ENCODE measurements around the gene NIPBL. TPM values are rescaled to one million over a fixed set of nuclear protein-coding genes. Genes with fewer than 3 reads are reported as not detected.

NIPBL gene, protein sequence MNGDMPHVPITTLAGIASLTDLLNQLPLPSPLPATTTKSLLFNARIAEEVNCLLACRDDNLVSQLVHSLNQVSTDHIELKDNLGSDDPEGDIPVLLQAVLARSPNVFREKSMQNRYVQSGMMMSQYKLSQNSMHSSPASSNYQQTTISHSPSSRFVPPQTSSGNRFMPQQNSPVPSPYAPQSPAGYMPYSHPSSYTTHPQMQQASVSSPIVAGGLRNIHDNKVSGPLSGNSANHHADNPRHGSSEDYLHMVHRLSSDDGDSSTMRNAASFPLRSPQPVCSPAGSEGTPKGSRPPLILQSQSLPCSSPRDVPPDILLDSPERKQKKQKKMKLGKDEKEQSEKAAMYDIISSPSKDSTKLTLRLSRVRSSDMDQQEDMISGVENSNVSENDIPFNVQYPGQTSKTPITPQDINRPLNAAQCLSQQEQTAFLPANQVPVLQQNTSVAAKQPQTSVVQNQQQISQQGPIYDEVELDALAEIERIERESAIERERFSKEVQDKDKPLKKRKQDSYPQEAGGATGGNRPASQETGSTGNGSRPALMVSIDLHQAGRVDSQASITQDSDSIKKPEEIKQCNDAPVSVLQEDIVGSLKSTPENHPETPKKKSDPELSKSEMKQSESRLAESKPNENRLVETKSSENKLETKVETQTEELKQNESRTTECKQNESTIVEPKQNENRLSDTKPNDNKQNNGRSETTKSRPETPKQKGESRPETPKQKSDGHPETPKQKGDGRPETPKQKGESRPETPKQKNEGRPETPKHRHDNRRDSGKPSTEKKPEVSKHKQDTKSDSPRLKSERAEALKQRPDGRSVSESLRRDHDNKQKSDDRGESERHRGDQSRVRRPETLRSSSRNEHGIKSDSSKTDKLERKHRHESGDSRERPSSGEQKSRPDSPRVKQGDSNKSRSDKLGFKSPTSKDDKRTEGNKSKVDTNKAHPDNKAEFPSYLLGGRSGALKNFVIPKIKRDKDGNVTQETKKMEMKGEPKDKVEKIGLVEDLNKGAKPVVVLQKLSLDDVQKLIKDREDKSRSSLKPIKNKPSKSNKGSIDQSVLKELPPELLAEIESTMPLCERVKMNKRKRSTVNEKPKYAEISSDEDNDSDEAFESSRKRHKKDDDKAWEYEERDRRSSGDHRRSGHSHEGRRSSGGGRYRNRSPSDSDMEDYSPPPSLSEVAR (N-terminal part only)
- polyA plus RNA-seq (2011; rRNA removed) (30.1 and 37.0 TPM in 2 replicates), polyA minus RNA-seq (2011; rRNA and poly(A)+ RNA removed) (99.5 and 144 TPM in 2 replicates)

DNA sequence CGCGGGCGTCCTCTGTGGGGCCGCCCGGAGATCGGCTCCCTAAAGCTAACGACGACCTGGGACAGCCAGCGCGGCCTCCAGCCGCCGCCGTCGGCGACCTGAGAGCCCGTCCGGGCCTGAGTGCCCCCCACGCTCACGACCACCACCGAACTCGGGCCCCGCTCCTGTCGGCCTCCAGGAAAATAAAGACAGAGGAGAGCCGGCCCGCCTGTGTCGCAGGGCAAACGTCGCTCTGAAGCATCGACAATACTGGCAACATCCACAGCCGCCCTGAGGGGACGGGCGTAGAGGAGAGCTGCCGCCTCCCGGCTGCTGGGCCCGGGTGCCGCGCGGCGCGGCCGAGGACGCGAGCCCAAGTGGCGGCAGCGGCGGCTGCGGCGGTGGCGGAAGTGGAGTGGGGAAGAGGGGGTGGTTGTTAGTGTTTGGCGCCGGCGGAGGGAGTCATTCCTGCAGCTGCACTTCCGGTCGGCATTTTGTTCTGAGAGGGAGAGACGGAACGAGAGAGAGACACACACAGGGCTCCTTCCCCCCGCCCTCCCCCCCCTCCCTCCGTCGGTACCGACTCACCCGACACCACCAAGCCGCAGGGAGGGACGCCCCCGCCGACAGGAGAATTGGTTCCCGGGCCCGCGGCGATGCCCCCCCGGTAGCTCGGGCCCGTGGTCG lies at the start of gene NIPBL:
Gene NIPBL, plus strand, starts transcription at position 471 of the 666 bp plus-strand sequence. CDS start 76,928 bp downstream, outside the sequence.
- ChIA-PET CTCF (interaction anchor here (0.6 to 5.0 kb wide), 3 partner anchors 70 to 594 kb away, joined by 3 to 32 read pairs (median 8); no protein-coding TSS in a partner anchor), POLR2A (interaction anchor here (0.9 to 1.0 kb wide), 3 partner anchors 9 to 71 kb away, joined by 4 to 5 read pairs (median 4); no protein-coding TSS in a partner anchor)
- Histone ChIP-seq H3K9me3 (ENCODE audit: control insufficient read depth, insufficient read depth, low read length) (no peaks in the 10 kb centered on the region), H3K27ac (ENCODE audit: low read depth, low read length) (peak within 1 kb of the TSS; percentile 90), H3K4me3 (ENCODE audit: low read depth, low read length) (peak within 1 kb of the TSS; percentile 83), H3K27me3 (ENCODE audit: control insufficient read depth, insufficient read depth, low read length) (no peaks in the 10 kb centered on the region)
- DNase-seq (ENCODE audit: low read depth, low spot score): peak; percentile 77
- TF ChIP-seq CTCF (IDR thresholded peaks at IDR 0.05; ENCODE audit: low read depth, low read length): no peak

GRCh38 chr5:36832274-36832673 lies 44.3 kb upstream of the NIPBL start:
- no peak for TF ChIP-seq CTCF (IDR thresholded peaks at IDR 0.05; ENCODE audit: low read depth, low read length)
- CTCF ChIA-PET: no interaction called here
- POLR2A ChIA-PET: no interaction called here
- H3K9me3 ChIP-seq (ENCODE audit: control insufficient read depth, insufficient read depth, low read length): no peaks in the 10 kb centered on the region
- no peak overlapping the region for H3K27ac ChIP-seq (ENCODE audit: low read depth, low read length)
- H3K27me3 ChIP-seq (ENCODE audit: control insufficient read depth, insufficient read depth, low read length): peaks cover 10% of the 10 kb centered on the region
- no peak for DNase-seq (ENCODE audit: low read depth, low spot score)
- no peak overlapping the region for H3K4me3 ChIP-seq (ENCODE audit: low read depth, low read length)

- H3K4me3 ChIP-seq (ENCODE audit: low read depth, low read length): no peak overlapping the region
- peaks cover 18% of the 10 kb centered on the region for H3K27me3 ChIP-seq (ENCODE audit: control insufficient read depth, insufficient read depth, low read length)
- POLR2A ChIA-PET: no interaction called here
- CTCF ChIA-PET: interaction anchor here (0.8 kb wide), 1 partner anchor 34 kb away, joined by 3 read pairs; no protein-coding TSS in a partner anchor
- no peak overlapping the region for H3K27ac ChIP-seq (ENCODE audit: low read depth, low read length)
- no peak for TF ChIP-seq CTCF (IDR thresholded peaks at IDR 0.05; ENCODE audit: low read depth, low read length)
- DNase-seq (ENCODE audit: low read depth, low spot score): no peak
- H3K9me3 ChIP-seq (ENCODE audit: control insufficient read depth, insufficient read depth, low read length): no peaks in the 10 kb centered on the region
Measured at GRCh38 chr5:36836831-36837230, 39.7 kb upstream of the NIPBL start.

DNA sequence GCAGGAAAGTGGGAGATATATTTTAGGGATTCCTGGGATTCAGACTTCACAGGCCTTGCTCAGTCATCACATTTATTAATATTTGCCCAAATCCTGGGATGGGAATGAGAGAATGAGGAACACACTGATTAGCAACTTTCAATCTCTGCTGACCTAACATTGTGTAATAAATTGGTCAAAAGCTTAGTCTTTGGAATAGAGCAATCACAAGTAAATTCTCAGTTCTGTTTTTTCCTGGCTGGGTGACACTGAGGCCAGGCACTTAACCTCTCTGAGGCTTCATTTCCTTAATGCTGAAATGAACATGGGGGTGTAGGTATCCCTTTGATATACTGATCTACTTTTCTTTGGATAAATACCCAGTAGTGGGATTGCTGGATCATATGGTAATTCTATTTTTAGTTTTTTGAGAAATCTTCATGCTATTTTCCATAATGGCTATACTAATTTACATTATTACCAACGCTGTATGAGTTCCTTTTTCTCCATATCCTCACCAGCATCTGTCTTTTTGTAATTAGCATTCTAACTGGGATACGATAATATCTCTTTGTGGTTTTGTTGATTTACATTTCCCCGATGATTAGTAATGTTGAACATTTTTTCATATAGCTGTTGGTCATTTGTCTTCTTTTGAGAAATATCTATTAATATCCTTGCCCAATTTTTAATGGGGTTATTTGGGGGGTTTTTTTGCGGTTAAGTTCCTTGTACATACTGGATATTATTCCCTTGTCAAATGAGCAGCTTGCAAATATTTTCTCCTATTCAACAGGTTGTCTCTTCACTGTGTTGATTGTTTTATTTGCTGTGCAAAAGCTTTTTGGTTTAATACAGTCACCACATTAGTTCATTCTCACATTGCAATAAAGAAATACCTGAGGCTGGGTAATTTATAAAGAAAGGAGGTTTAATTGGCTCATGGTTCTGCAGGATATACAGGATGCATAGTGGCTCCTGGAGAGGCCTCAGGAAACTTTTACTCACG lies 36.8 kb upstream of the NIPBL start:
- Histone ChIP-seq H3K4me3 (ENCODE audit: low read depth, low read length) (no peak overlapping the region), H3K9me3 (ENCODE audit: control insufficient read depth, insufficient read depth, low read length) (no peaks in the 10 kb centered on the region), H3K27me3 (ENCODE audit: control insufficient read depth, insufficient read depth, low read length) (peaks cover 18% of the 10 kb centered on the region), H3K27ac (ENCODE audit: low read depth, low read length) (no peak overlapping the region)
- POLR2A ChIA-PET: no interaction called here
- CTCF ChIA-PET: no interaction called here
- TF ChIP-seq CTCF (IDR thresholded peaks at IDR 0.05; ENCODE audit: low read depth, low read length): no peak
- no peak for DNase-seq (ENCODE audit: low read depth, low spot score)
